ENCODE results near the gene INTS11.

The INTS11 gene

GRCh38 chr1:1296070-1297061 is 28.1 kb downstream of the INTS11 start:
- FAIRE-seq, result no peak

- FAIRE-seq, result no peak
These were observed 29.1 kb downstream of the INTS11 start for GRCh38 chr1:1295154-1295923.

GRCh38 chr1:1294250-1294890 is 30.1 kb downstream of the INTS11 start:
- no peak for FAIRE-seq

GRCh38 chr1:1293263-1294249 is 30.9 kb downstream of the INTS11 start:
- no peak for FAIRE-seq

GRCh38 chr1:1292851-1293250 is 31.6 kb downstream of the INTS11 start:
- no peak for FAIRE-seq

- FAIRE-seq, result no peak
These were observed 32.0 kb downstream of the INTS11 start for GRCh38 chr1:1292442-1292779.

- FAIRE-seq, result no peak
These were observed 32.7 kb downstream of the INTS11 start for GRCh38 chr1:1291548-1292441.

- FAIRE-seq, result no peak
These were observed 33.4 kb downstream of the INTS11 start for GRCh38 chr1:1291023-1291528.

GRCh38 chr1:1290238-1290731 is 34.2 kb downstream of the INTS11 start:
- FAIRE-seq, result no peak

- no peak for FAIRE-seq
These were observed 37.0 kb downstream of the INTS11 start for GRCh38 chr1:1287288-1288110.

- no peak for FAIRE-seq
These were observed 37.9 kb downstream of the INTS11 start for GRCh38 chr1:1286313-1287261.

- no peak for FAIRE-seq
These were observed 38.7 kb downstream of the INTS11 start for GRCh38 chr1:1285611-1286311.

- no peak for FAIRE-seq
These were observed 39.3 kb downstream of the INTS11 start for GRCh38 chr1:1285102-1285571.

- no peak for FAIRE-seq
These were observed 40.0 kb downstream of the INTS11 start for GRCh38 chr1:1284221-1285101.

- FAIRE-seq, result no peak
These were observed 40.6 kb downstream of the INTS11 start for GRCh38 chr1:1283821-1284220.

- no peak for FAIRE-seq
These were observed 41.5 kb downstream of the INTS11 start for GRCh38 chr1:1282998-1283397.

Data from A204.1 (cell line).